Karpas-422 (cell line): ENCODE results near the gene ISLR2. TPM values are rescaled to one million over a fixed set of nuclear protein-coding genes. Genes with fewer than 3 reads are reported as not detected.
A peak's percentile ranks its signal among the peaks of the same experiment; 100 is the strongest.
"Not testable (repeated sequence)": the region's sequence is repeated elsewhere in the genome, so short reads cannot be mapped to it uniquely, and the experiment has no call there.

Source experiments
- DNase-seq: peaks from one replicate; pipeline ENCODE4 v3.0.0-alpha.2; 2015
- H2AFZ ChIP-seq: fragments of 200-600 bp; sonication (generic); 2 replicates; pipeline ENCODE4 v1.6.1; 2014; ENCODE audit warnings: antibody characterized with exemption, low read length, mixed read lengths
- H3K27ac ChIP-seq: fragments of 200-600 bp; sonication (generic); 2 replicates; pipeline ENCODE4 v1.5.1; 2014; ENCODE audit warnings: mild to moderate bottlenecking, low read length, moderate library complexity
- H3K27me3 ChIP-seq: fragments of 200-600 bp; sonication (generic); 2 replicates; pipeline ENCODE4 v1.6.1; 2014; ENCODE audit warnings: low read length, mixed read lengths
- H3K36me3 ChIP-seq: fragments of 200-600 bp; sonication (generic); 2 replicates; pipeline ENCODE4 v1.6.1; 2014; ENCODE audit warnings: low read length, mixed read lengths; ENCODE audit not compliant: insufficient read depth
- H3K4me1 ChIP-seq: fragments of 200-600 bp; sonication (generic); 2 replicates; pipeline ENCODE4 v1.6.1; 2014; ENCODE audit warnings: mild to moderate bottlenecking, low read length, mixed read lengths
- H3K4me2 ChIP-seq: fragments of 200-600 bp; sonication (generic); 2 replicates; pipeline ENCODE4 v1.6.1; 2014; ENCODE audit warnings: low read length, low read depth, mild to moderate bottlenecking; ENCODE audit not compliant: poor library complexity, severe bottlenecking
- H3K4me3 ChIP-seq: fragments of 200-600 bp; sonication (generic); 2 replicates; pipeline ENCODE4 v1.5.1; 2014; ENCODE audit warnings: mild to moderate bottlenecking, antibody characterized with exemption, low read length, mixed read lengths
- H3K79me2 ChIP-seq: fragments of 200-600 bp; sonication (generic); 2 replicates; pipeline ENCODE4 v1.6.1; 2014; ENCODE audit warnings: mild to moderate bottlenecking, low read length, mixed read lengths
- H3K9ac ChIP-seq: fragments of 200-600 bp; sonication (generic); 2 replicates; pipeline ENCODE4 v1.6.0; 2014; ENCODE audit warnings: low read length
- H3K9me2 ChIP-seq: fragments of 200-600 bp; sonication (generic), shearing (Covaris generic); replicated peaks from 2 replicates; pipeline ENCODE4 v1.6.0; 2014; ENCODE audit warnings: mild to moderate bottlenecking, low read length, moderate library complexity; ENCODE audit not compliant: insufficient read depth
- H3K9me3 ChIP-seq: fragments of 300-700, 200-600 bp; sonication (generic); 2 replicates; pipeline ENCODE4 v1.6.1; 2014; ENCODE audit warnings: low read length, mixed read lengths
- H4K20me1 ChIP-seq: fragments of 200-600 bp; sonication (generic); 2 replicates; pipeline ENCODE4 v1.6.1; 2014; ENCODE audit warnings: mild to moderate bottlenecking, antibody characterized with exemption, low read length, low read depth; ENCODE audit not compliant: insufficient read depth
- total RNA-seq: library from RNA; depleted of rRNA; stranded (reverse); fragments of >200 nt; shearing (Covaris generic); gene quantifications from 2 replicates; pipeline ENCODE4 v1.2.3, GENCODE V29; 2014; ENCODE audit warnings: low replicate concordance

ISLR2 gene
- total RNA-seq, 1 experiment from 2014 or later = not detected

DNA sequence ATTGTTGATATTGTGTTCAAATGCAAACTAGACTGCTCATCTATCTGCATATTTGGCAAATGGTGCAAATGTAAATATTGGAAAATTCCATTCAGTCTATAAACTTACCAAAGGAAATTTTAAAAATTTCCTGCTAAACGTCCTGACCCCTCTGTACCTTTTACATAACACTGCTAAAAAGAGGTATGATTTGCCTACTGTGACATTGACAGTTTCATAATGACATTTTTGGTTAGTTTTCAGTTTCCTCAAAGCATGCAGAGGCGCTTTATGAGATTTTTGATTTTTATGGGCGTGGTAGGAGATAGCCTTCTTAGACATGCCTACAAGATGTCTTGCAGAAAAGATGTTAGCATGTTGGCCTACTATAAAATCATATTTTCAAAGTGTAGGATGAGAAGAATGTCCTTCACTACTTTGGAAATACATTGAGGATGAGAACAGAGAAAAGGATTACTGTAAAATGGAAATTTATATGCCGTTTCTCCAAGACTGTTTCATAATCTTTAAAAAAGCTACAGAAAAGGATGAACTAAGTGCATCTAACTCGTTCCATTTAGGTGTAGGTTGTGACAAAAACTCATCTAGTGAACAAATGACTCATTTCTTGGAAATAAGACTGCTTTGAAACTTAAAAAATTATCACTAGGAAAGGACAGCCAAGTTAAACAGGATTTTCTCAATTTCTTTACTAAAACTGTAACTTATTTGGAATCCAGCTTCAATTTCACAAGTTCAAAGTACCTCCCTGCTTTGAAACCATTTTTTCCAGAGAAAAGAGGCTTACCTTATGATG lies 28.7 kb downstream of the ISLR2 start:
- Histone ChIP-seq H3K36me3 (no peaks in the 10 kb centered on the region), H3K4me2 (no peak overlapping the region), H3K9ac (no peak overlapping the region), H3K4me3 (no peak overlapping the region), H3K9me3 (no peaks in the 10 kb centered on the region), H3K27ac (no peak overlapping the region), H3K27me3 (no peaks in the 10 kb centered on the region), H3K4me1 (peaks cover 8% of the 10 kb centered on the region), H3K79me2 (no peaks in the 10 kb centered on the region), H4K20me1 (no peaks in the 10 kb centered on the region), H2AFZ (no peak overlapping the region), H3K9me2 (no peaks in the 10 kb centered on the region)
- DNase-seq = peak; percentile 56

GRCh38 chr15:74159773-74160172 lies 29.4 kb downstream of the ISLR2 start:
- peaks cover 8% of the 10 kb centered on the region for H3K4me1 ChIP-seq
- no peak overlapping the region for H2AFZ ChIP-seq
- H4K20me1 ChIP-seq = no peaks in the 10 kb centered on the region
- DNase-seq = no peak
- no peak overlapping the region for H3K27ac ChIP-seq
- H3K9me2 ChIP-seq = no peaks in the 10 kb centered on the region
- H3K27me3 ChIP-seq = no peaks in the 10 kb centered on the region
- H3K4me3 ChIP-seq = no peak overlapping the region
- H3K36me3 ChIP-seq = no peaks in the 10 kb centered on the region
- no peaks in the 10 kb centered on the region for H3K79me2 ChIP-seq
- H3K9me3 ChIP-seq = no peaks in the 10 kb centered on the region
- no peak overlapping the region for H3K9ac ChIP-seq
- no peak overlapping the region for H3K4me2 ChIP-seq

- not testable (repeated sequence) for H3K4me1 ChIP-seq, H3K9ac ChIP-seq, H3K4me2 ChIP-seq, H4K20me1 ChIP-seq, H3K79me2 ChIP-seq, H2AFZ ChIP-seq, H3K27me3 ChIP-seq, H3K9me2 ChIP-seq, H3K27ac ChIP-seq, H3K36me3 ChIP-seq, H3K9me3 ChIP-seq, DNase-seq, H3K4me3 ChIP-seq
Observed at GRCh38 chr15:74160390-74160789, 30.0 kb downstream of the ISLR2 start.

DNA sequence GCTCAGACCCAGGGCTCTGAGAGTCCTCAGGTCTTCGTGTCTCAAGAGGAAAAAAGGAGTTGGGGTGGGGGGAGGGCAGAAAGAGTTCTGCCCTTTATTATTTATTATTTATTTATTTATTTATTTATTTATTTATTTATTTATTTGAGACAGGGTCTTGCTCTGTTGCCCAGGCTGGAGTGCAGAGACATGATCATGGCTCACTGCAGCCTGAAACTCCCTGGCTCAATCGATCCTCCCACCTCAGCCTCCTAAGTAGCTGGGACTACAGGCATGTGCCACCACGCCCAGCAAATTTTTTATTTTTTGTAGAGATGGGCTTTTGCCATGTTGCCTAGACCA lies 31.8 kb downstream of the ISLR2 start:
- H3K9me2 ChIP-seq, H3K4me3 ChIP-seq, H3K36me3 ChIP-seq, H3K4me2 ChIP-seq, H2AFZ ChIP-seq, H3K4me1 ChIP-seq, H3K27me3 ChIP-seq, H3K9ac ChIP-seq, DNase-seq, H3K9me3 ChIP-seq, H3K27ac ChIP-seq, H4K20me1 ChIP-seq, H3K79me2 ChIP-seq: not testable (repeated sequence)

- H2AFZ ChIP-seq = no peak overlapping the region
- H3K4me3 ChIP-seq = no peak overlapping the region
- H3K27me3 ChIP-seq = no peaks in the 10 kb centered on the region
- no peak for DNase-seq
- H3K9ac ChIP-seq = no peak overlapping the region
- no peaks in the 10 kb centered on the region for H3K79me2 ChIP-seq
- no peak overlapping the region for H3K27ac ChIP-seq
- H3K9me2 ChIP-seq = no peaks in the 10 kb centered on the region
- no peaks in the 10 kb centered on the region for H3K4me1 ChIP-seq
- no peaks in the 10 kb centered on the region for H3K36me3 ChIP-seq
- no peak overlapping the region for H3K4me2 ChIP-seq
- H3K9me3 ChIP-seq = no peaks in the 10 kb centered on the region
- no peaks in the 10 kb centered on the region; the same call in 1 of the 2 replicates for H4K20me1 ChIP-seq
Observed at GRCh38 chr15:74165461-74165860, 35.1 kb downstream of the ISLR2 start.

- Histone ChIP-seq H3K4me1 (no peaks in the 10 kb centered on the region), H3K27ac (no peak overlapping the region), H3K4me2 (no peak overlapping the region), H3K79me2 (no peaks in the 10 kb centered on the region), H3K4me3 (no peak overlapping the region), H4K20me1 (no peaks in the 10 kb centered on the region; the same call in 1 of the 2 replicates), H3K9ac (no peak overlapping the region), H3K36me3 (no peaks in the 10 kb centered on the region), H3K9me3 (no peaks in the 10 kb centered on the region), H2AFZ (no peak overlapping the region), H3K9me2 (no peaks in the 10 kb centered on the region), H3K27me3 (no peaks in the 10 kb centered on the region)
- no peak for DNase-seq
Observed at GRCh38 chr15:74167891-74168331, 37.5 kb downstream of the ISLR2 start.

GRCh38 chr15:74168711-74169126 lies 38.3 kb downstream of the ISLR2 start:
- Histone ChIP-seq H3K4me1 (no peaks in the 10 kb centered on the region), H3K9me2 (no peaks in the 10 kb centered on the region), H3K79me2 (no peaks in the 10 kb centered on the region), H3K9me3 (no peaks in the 10 kb centered on the region), H2AFZ (no peak overlapping the region), H3K4me2 (no peak overlapping the region), H3K27ac (no peak overlapping the region), H3K36me3 (no peaks in the 10 kb centered on the region), H3K4me3 (no peak overlapping the region), H3K9ac (no peak overlapping the region), H3K27me3 (no peaks in the 10 kb centered on the region), H4K20me1 (no peaks in the 10 kb centered on the region; the same call in 1 of the 2 replicates)
- no peak for DNase-seq

DNA sequence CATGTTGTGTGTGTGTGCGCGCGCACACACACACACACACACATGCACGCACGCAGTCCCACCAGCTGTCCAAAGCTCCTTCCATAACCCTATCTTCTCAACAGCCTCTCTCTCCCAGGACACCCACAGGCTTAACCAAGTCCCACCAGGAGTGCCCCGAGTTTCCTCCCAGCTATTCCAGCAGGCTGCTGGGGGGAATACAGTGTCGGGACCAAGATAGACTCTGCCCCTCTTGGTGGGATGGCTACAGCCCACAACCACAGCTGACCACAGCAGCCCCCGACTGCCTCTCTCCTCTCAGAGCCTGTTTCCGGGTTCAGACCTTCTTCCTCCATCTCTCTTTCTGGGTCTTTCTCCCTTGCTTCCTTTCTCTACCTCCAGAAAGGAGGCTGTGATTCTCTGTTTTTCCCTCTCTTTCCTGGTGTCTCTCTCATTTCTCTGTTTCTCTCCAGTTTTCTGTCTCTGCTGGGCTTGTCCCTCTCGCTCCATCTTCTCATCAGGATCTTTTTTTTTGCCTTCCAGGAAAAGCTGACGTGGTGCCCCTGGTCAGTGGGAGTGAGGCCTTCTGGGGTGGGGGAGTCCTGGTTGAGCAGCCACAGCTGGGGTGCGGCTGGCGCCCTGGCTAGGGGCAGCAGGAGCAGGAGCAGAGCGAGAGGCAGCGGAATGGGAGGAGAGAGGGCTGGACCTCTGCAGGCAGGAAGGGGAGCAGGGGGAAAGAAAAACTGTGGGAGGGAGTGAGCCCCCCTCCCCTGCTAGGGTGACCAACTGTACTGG lies 39.9 kb downstream of the ISLR2 start:
- Histone ChIP-seq H3K9me3 (no peaks in the 10 kb centered on the region), H3K4me1 (no peaks in the 10 kb centered on the region), H3K36me3 (no peaks in the 10 kb centered on the region), H3K79me2 (no peaks in the 10 kb centered on the region), H3K9ac (no peak overlapping the region), H3K9me2 (no peaks in the 10 kb centered on the region), H3K27me3 (no peaks in the 10 kb centered on the region), H4K20me1 (no peaks in the 10 kb centered on the region; the same call in 1 of the 2 replicates), H3K4me2 (no peak overlapping the region), H2AFZ (no peak overlapping the region), H3K4me3 (no peak overlapping the region), H3K27ac (no peak overlapping the region)
- no peak for DNase-seq
